IMR-90 (cell line): ENCODE results near the gene EFHD2. TPM values are rescaled to one million over a fixed set of nuclear protein-coding genes. Genes with fewer than 3 reads are reported as not detected.

Experiments used
- ATAC-seq: fragments of 200-7000 bp; cut with Tn5 transposase; 2 replicates; pipeline ENCODE4 v1.9.1; 2020; ENCODE audit warnings: low read depth, mild to moderate bottlenecking, moderate library complexity
- BruUV-seq: library from RNA; stranded (reverse); fragments of 400-500 nt; replicated peaks from 2 replicates; lab custom pipeline; 2021; lab: Mats Ljungman, UMichigan
- CTCF ChIA-PET: fragments of 300-600 bp; formaldehyde crosslinking; extraction: SDS; loops from one replicate; lab custom pipeline; 2021; ENCODE audit warnings: antibody characterized with exemption; lab: Yijun Ruan, JAX
- POLR2A ChIA-PET: fragments of 300-600 bp; sonication (Branson Sonifier 250); formaldehyde crosslinking; loops from one replicate; lab custom pipeline; 2022; ENCODE audit warnings: antibody characterized with exemption; ENCODE audit not compliant: unreplicated experiment; lab: Charles Lee
- DNase-seq: peaks from one replicate; pipeline ENCODE4 v3.0.0; 2013
- H2AFZ ChIP-seq: replicated peaks from 2 replicates; pipeline ENCODE3; 2013; ENCODE audit warnings: low read length, mild to moderate bottlenecking; ENCODE audit not compliant: poor library complexity
- H2AK5ac ChIP-seq: 2 replicates; pipeline ENCODE4 v1.6.1; 2013; ENCODE audit warnings: low read depth, low read length, inconsistent platforms
- H2AK9ac ChIP-seq: replicated peaks from 2 replicates; pipeline ENCODE3; 2013; ENCODE audit warnings: mild to moderate bottlenecking, low read depth, low read length, moderate library complexity; ENCODE audit not compliant: poor library complexity
- H2BK120ac ChIP-seq: 2 replicates; pipeline ENCODE4 v1.6.1; 2013; ENCODE audit warnings: low read depth, low read length, inconsistent platforms
- H2BK15ac ChIP-seq: 3 replicates; pipeline ENCODE4 v1.6.1; 2013; ENCODE audit warnings: low read depth, low read length, inconsistent platforms
- H2BK20ac ChIP-seq: 2 replicates; pipeline ENCODE4 v1.6.1; 2013; ENCODE audit warnings: low read depth, mild to moderate bottlenecking, inconsistent platforms, low read length, moderate library complexity
- H2BK5ac ChIP-seq: 2 replicates; pipeline ENCODE4 v1.6.1; 2013; ENCODE audit warnings: mild to moderate bottlenecking, low read depth, low read length, inconsistent platforms; ENCODE audit not compliant: poor library complexity, severe bottlenecking
- H3K14ac ChIP-seq: replicated peaks from 2 replicates; pipeline ENCODE4 v1.6.1; 2013; ENCODE audit warnings: low read depth, low read length, inconsistent platforms
- H3K18ac ChIP-seq: 2 replicates; pipeline ENCODE4 v1.6.1; 2013; ENCODE audit warnings: low read depth, low read length, control low read depth
- H3K23ac ChIP-seq: 2 replicates; pipeline ENCODE4 v1.6.1; 2013; ENCODE audit warnings: low read depth, low read length, inconsistent platforms
- H3K27ac ChIP-seq: 2 replicates; pipeline ENCODE4 v1.5.1; 2013; ENCODE audit warnings: mild to moderate bottlenecking, control low read depth, low read length; ENCODE audit not compliant: insufficient read depth
- H3K27me3 ChIP-seq: 2 replicates; pipeline ENCODE4 v1.6.1; 2013; ENCODE audit warnings: low read length; ENCODE audit not compliant: control insufficient read depth, insufficient read depth
- H3K36me3 ChIP-seq: 2 replicates; pipeline ENCODE4 v1.6.1; 2013; ENCODE audit warnings: low read length, mixed read lengths; ENCODE audit not compliant: control insufficient read depth, insufficient read depth
- H3K4ac ChIP-seq: 2 replicates; pipeline ENCODE4 v1.6.1; 2013; ENCODE audit warnings: low read depth, low read length, inconsistent platforms
- H3K4me1 ChIP-seq: 2 replicates; pipeline ENCODE4 v1.6.1; 2013; ENCODE audit warnings: low read length, mixed read lengths; ENCODE audit not compliant: control insufficient read depth, insufficient read depth
- H3K4me2 ChIP-seq: 2 replicates; pipeline ENCODE4 v1.6.1; 2013; ENCODE audit warnings: low read depth, mild to moderate bottlenecking, control low read depth, low read length, moderate library complexity
- H3K4me3 ChIP-seq: 2 replicates; pipeline ENCODE4 v1.5.1; 2013; ENCODE audit warnings: low read depth, mild to moderate bottlenecking, control low read depth, low read length, moderate library complexity; ENCODE audit not compliant: insufficient read depth
- H3K56ac ChIP-seq: 2 replicates; pipeline ENCODE4 v1.6.1; 2013; ENCODE audit warnings: low read length, inconsistent platforms; ENCODE audit not compliant: insufficient read depth; ENCODE audit errors: extremely low read depth
- H3K79me1 ChIP-seq, 2 experiments: 2 replicates each; pipeline ENCODE4 v1.6.1; 2013; ENCODE audit warnings: low read length in 2 of 2, inconsistent platforms in 1 of 2, low read depth in 1 of 2
- H3K9ac ChIP-seq: 2 replicates; pipeline ENCODE4 v1.6.1; 2013; ENCODE audit warnings: low read depth, low read length, control low read depth
- H3K9me1 ChIP-seq: 2 replicates; pipeline ENCODE4 v1.6.1; 2013; ENCODE audit warnings: low read length, inconsistent platforms; ENCODE audit not compliant: insufficient read depth
- H3K9me3 ChIP-seq: 2 replicates; pipeline ENCODE4 v1.6.1; 2013; ENCODE audit warnings: low read length; ENCODE audit not compliant: control insufficient read depth, insufficient read depth
- H4K20me1 ChIP-seq: 2 replicates; pipeline ENCODE4 v1.6.1; 2013; ENCODE audit warnings: low read length, inconsistent platforms; ENCODE audit not compliant: insufficient read depth
- H4K5ac ChIP-seq: 2 replicates; pipeline ENCODE4 v1.6.1; 2013; ENCODE audit warnings: mild to moderate bottlenecking, low read depth, low read length, control low read depth
- H4K8ac ChIP-seq, 2 experiments: 2 replicates each; pipeline ENCODE4 v1.6.1; 2013; ENCODE audit warnings: low read depth in 2 of 2, low read length in 2 of 2, control low read depth in 1 of 2, inconsistent platforms in 1 of 2
- H4K91ac ChIP-seq: 2 replicates; pipeline ENCODE4 v1.6.1; 2013; ENCODE audit warnings: low read depth, low read length, inconsistent platforms; ENCODE audit not compliant: insufficient read depth
- CEBPB ChIP-seq: IDR thresholded peaks from 2 replicates; pipeline ENCODE4 v1.6.1; 2012; ENCODE audit warnings: low read depth, low read length, improper control_type of control experiment
- MAZ ChIP-seq: IDR thresholded peaks from 2 replicates; pipeline ENCODE4 v1.6.1; 2012; ENCODE audit warnings: low read depth, mild to moderate bottlenecking, low read length, improper control_type of control experiment, moderate library complexity, borderline replicate concordance
- RCOR1 ChIP-seq: IDR thresholded peaks from 2 replicates; pipeline ENCODE4 v1.6.1; 2012; ENCODE audit warnings: mild to moderate bottlenecking, low read length, improper control_type of control experiment; ENCODE audit not compliant: insufficient replicate concordance
- SMC3 ChIP-seq: fragments of 150-350 bp; IDR thresholded peaks from 2 replicates; pipeline ENCODE4 v1.6.1; 2016; ENCODE audit warnings: low read depth, mild to moderate bottlenecking, antibody characterized with exemption, low read length, moderate library complexity
- WGBS, 2 experiments: methylation state at CpG; one replicate each; pipeline versions ENCODE4 v1.1.5 to v1.1.7; 2013; ENCODE audit warnings: missing lambda C conversion rate in 2 of 2; ENCODE audit not compliant: insufficient read length in 1 of 2; ENCODE audit errors: extremely low coverage in 2 of 2; 5-methylcytosine and 5-hydroxymethylcytosine counted together
- dilution Hi-C: fragments of 300-500 bp; cut with HindIII; formaldehyde crosslinking; loops from one replicate; pipeline ENCODE4 v1.14.3; 2018; ENCODE audit warnings: low sequenced_read_pairs; ENCODE audit not compliant: unreplicated experiment
- in situ Hi-C: fragments of 300-500 bp; cut with MboI; formaldehyde crosslinking; loops from 3 replicates; pipeline ENCODE4 v1.14.3; 2019; ENCODE audit warnings: low sequenced_read_pairs, inconsistent platforms, mixed read lengths
- intact Hi-C: fragments of 100-400 bp; cut with micrococcal nuclease; formaldehyde crosslinking; loops from 2 replicates; pipeline ENCODE4 v1.10.0; 2022
- polyA plus RNA-seq, 3 experiments: library from polyadenylated mRNA; depleted of rRNA; stranded (reverse); fragments of >200 nt; gene quantifications; 2 replicates each; pipeline ENCODE4 v1.2.3, GENCODE V29; 2012; ENCODE audit warnings: low replicate concordance in 1 of 3
- total RNA-seq: library from RNA; depleted of rRNA; stranded (reverse); fragments of >200 nt; gene quantifications from 2 replicates; pipeline ENCODE4 v1.2.3, GENCODE V29; 2012

Gene EFHD2
- total and polyA plus RNA-seq, 2 of the 4 experiments (the other 2 are of a cell fraction) = 22.6 to 58.9 TPM

DNA sequence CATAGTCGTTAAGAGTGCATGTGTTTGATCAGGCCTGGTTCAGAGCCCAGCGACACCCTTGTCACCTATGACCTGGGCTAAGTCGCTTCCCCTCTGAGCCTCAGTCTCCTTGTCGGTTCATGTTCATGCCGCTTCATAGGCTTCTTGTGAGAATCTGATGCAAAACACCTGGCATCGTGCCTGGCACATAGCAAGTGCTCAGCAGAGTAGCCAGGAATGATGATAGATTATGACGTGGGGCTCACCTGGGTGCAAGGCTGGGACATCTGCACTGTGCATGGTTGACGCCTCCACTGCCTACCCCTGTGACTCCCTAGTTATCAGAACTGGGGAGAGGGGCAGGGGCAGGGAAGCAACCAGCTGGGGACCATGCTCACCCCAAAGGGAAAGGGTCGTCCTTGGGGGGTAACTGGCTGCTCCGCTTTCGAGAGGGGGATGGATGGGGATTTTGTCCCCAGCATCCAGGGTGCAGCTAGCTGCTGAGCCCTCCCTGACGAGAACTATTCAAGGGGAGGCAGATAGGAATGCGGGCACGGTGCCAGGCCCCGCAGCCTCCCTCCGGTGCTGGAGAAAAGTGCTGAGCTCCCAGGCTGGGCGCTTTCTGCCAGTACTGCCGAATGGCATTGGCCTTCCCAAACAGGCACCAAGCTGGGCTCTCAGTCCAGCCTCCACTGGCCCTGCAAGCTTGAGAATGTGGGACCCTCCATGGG is 9.3 kb downstream of the EFHD2 start:
- TF ChIP-seq RCOR1 = no peak
- TF ChIP-seq SMC3 = no peak
- TF ChIP-seq CEBPB = no peak
- no peak for TF ChIP-seq MAZ
- no peak overlapping the region for H3K4me3 ChIP-seq
- DNase-seq (no peak), ATAC-seq (no peak)
- H4K5ac ChIP-seq = no peak overlapping the region
- H2AFZ ChIP-seq = peak overlapping the region; percentile 52
- CTCF ChIA-PET = interaction anchor here (0.5 kb wide), 1 partner anchor 951 kb away, joined by 6 read pairs; no protein-coding TSS in a partner anchor
- peak overlapping the region; percentile 19; the same call in 1 of the 2 replicates for H3K14ac ChIP-seq
- H2AK9ac ChIP-seq = peak overlapping the region; percentile 57
- H2AK5ac ChIP-seq = peak overlapping the region; percentile 88
- no peak overlapping the region for H2BK20ac ChIP-seq
- H2BK5ac ChIP-seq = no peak overlapping the region
- H2BK120ac ChIP-seq = 0 out of 2 replicates have a peak overlapping the region, but pooled peaks have one; percentile 0
- H3K27ac ChIP-seq = no peak overlapping the region
- intact Hi-C loops = no loop called here
- H3K9ac ChIP-seq = no peak overlapping the region
- H3K23ac ChIP-seq = no peak overlapping the region
- dilution Hi-C loops = no loop called here
- H3K18ac ChIP-seq = no peak overlapping the region
- peak overlapping the region; percentile 56 for H3K4ac ChIP-seq
- no peak overlapping the region for H4K91ac ChIP-seq
- no peaks in the 10 kb centered on the region for H3K9me3 ChIP-seq
- 68% methylated on average over 8 of the region's 18 CpGs; no CpG with 5 or more reads in 1 of the 2 experiments for WGBS, 2 experiments
- peaks cover 14% of the 10 kb centered on the region for H3K9me1 ChIP-seq
- no TSS peak for BruUV-seq
- H4K20me1 ChIP-seq = peaks cover 32% of the 10 kb centered on the region
- H3K4me2 ChIP-seq = no peak overlapping the region
- H2BK15ac ChIP-seq = no peak overlapping the region
- H3K56ac ChIP-seq = no peak overlapping the region
- peaks cover 22 to 85% of the 10 kb centered on the region in 2 experiments; a peak in 3 of 4 replicates for H3K79me1 ChIP-seq
- H3K4me1 ChIP-seq = peaks cover 20% of the 10 kb centered on the region
- no peaks in the 10 kb centered on the region for H3K27me3 ChIP-seq
- no peak overlapping the region for H4K8ac ChIP-seq
- POLR2A ChIA-PET = no interaction called here
- H3K36me3 ChIP-seq = peaks cover 8% of the 10 kb centered on the region; the same call in 1 of the 2 replicates
- in situ Hi-C loops = no loop called here
